GM18498 (cell line): Measurements from ENCODE around the gene NRXN3.
A peak's percentile ranks its signal among the peaks of the same experiment; 100 is the strongest.
"Not testable (repeated sequence)": the region's sequence is repeated elsewhere in the genome, so short reads cannot be mapped to it uniquely, and the experiment has no call there.

Experiments used
- ATAC-seq: cut with Tn5 transposase; IDR thresholded peaks from one replicate; pipeline ENCODE4 v1.9.1; 2021; ENCODE audit warnings: mild to moderate bottlenecking, moderate library complexity; ENCODE audit not compliant: unreplicated experiment

NRXN3 gene

DNA sequence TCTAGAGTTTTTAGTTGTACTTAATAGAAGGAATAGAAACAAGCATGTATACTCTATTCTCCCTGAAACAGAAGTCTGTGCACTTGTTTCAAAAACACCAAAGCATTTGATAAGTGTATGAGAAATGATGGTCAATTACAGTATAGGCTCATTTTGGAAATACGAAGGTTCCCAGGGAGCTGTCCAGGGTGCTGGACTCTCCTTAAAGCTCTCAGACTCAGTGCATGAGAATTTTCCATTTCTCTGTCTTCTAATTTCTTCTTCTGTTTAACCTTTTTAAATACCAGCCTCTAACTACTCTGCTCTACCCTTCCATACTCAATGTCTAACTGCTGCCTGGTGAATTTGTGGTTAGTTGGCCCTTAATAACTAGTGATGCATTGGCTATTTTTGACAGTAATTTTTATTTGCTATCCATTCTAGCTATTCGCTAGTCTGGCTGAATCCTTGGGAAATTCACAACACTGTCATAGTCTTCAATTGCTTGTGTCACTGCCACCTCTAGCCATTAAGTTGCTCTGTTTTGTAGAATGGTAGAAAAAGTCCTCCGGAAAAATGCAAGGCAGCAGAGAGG is 229.2 kb downstream of the NRXN3 start:
- no peak for ATAC-seq

DNA sequence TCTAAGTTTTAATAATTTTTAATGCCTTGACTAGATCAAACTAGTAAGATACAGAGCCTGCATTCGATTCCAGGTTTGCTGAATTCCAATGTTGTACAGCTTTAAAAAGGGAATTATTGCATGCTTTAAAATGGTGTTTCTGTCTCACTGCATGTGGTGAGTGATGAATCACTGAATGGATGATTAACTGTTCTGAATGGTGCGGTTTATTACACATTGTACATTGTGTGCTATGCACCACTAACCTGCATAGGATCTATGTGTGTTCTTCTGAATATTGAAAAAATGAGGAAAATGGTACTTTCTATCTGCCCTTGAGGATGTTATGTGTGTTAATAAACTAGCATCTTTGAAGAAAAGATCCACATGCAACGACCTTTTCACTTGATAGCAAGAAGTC is 231.7 kb downstream of the NRXN3 start:
- ATAC-seq = no peak

DNA sequence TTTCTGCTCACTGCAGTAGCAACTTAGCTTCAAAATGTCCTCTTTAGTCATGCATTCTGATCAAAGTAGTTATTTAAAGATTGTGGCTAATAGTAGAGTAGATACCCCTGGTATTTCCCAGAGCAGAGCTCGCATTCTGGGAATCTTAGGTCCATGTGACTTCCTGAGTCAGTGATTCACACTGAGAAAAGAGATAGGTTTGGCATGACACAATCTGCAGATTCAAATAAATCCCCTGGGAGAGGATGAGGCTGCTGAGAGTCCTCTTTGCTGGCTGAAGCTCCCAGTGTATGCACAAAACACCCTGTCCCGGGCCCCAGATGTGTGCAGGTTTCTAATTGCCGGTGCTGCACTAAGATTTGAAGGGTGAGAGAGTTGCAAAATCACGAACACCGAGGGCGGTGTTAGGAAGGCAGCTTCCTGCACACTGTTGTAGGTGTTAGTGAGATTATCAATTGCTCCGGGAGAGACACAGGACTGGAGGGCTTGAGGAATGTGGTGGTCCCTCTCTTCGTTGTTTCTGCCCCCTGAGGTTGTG is 233.2 kb downstream of the NRXN3 start:
- peak; percentile 70 for ATAC-seq

DNA sequence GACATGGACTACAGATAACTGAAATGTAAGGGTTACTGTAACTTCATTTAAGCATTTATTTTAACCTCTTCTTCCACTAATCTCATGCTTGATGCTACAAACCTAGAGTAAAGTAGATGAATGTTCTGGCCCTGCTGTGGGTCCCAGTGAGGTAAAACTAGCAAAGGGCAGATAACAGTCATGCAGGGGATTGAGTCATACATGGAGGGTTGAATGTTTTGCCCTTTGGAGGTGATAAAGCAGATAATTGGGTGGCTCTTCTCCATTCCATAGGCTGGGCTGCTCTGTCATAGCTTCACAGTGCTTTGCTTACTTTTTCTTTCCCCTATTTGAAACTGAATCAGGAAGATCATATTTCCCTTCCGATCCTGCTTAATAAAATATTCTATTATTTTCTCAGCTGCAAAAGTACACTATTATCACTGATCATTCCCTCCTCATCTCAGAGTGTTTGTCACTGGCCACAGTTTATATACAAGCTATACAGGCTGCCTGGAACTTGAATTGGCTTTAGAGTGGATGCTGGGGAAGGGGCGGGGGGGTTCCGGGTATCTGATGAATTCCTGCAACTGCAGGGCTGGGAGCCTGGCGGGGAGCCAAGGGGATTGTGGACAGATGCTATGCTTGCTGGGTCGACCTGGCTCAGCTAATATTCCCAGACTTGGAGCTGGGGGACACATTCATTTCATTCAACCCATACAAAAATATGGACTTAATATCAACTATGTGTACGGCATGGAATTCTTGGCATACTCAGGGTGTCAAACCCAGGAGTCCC is 235.1 kb downstream of the NRXN3 start:
- ATAC-seq = no peak

DNA sequence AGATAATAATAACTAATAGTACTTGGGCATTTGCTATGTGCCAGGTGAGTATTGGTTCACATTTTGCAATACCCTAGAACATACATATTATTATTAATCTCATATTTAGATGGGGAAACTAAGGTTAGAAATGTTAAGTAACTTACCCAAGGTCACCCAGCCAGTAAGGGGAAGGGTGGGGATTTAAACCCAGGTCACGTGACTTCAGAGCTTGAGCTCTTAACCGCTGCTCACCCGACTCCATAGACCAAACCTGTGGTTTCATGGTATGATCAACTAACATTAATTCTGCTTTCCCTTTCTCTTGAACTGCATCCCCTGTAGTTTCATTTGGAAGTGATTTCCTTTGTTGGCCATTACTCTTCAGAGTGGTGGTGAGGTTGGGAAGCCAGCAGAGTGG is 242.3 kb downstream of the NRXN3 start:
- ATAC-seq = no peak

DNA sequence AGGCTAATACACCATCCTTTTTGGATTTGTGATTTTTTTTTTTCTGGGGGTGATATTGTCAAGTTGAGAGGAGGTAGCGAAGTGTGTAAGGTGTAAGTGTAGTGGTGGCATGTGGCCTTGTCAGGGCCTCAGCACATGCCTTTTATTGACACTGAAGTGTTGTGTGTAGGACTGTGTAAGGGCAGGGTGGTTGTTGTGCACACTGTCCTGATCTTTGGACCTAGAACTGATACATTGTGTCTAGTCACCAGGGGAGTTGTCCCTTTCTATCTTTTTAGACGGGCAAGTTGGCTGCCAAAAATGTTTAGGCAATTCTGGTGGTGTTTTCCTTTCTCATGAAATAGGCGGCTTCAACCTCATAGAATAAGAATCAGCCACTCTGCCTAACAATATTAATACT is 244.0 kb downstream of the NRXN3 start:
- ATAC-seq = no peak

DNA sequence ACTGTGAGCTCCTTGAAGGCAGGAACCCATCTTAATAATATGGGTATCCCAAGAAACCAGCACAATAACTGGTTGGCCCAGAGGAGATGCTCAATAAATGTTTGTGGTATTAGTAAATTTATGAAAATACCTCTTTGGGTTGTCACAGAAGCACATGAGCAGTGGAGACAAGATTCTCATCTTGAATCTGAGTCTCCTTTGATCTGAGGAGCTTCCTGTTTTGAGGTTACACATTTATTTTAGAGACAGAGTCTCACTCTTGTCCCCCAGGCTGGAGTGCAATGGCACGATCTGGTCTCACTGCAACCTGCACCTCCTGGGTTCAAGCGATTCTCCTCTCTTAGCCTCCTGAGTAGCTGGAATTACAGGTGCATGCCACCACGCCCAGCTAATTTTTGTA is 247.4 kb downstream of the NRXN3 start:
- no peak for ATAC-seq

DNA sequence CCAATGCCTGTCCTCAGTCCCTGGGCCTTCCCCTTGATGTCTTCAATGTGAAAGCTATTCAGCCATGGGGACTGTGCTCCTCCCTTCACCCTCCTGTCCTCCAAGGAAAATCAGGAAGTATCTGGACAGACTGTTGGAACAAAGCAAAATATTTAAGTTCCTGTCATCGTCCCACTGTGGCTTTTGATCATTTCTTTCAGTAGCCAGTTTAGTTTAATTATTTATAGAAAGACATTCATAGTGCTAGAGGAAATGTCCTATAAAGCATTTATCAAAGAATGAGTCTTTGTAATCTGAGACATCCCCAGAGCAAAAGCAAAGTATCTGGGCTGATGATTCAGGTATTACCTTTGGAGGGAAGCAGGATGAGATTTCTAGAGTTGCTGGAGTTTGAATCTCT is 254.1 kb downstream of the NRXN3 start:
- ATAC-seq = no peak

DNA sequence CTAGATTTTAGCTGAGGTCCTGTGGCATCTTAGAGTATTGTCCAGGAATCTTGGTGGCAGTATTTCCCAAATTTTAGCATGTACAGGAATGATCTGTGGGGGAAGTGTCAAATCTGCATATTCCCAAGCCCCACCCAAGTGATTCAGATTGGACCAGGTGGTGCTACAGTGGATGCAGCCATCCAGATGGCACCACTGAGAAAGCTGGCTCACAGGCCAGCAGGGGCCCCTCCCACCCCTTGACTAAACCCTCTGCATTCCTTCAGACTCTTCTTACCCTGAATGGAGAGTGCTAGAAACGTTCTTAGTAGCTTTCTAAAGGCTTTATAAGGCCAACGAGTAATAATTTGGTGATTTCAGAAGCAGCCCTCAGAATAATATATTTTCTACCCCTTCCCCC is 255.2 kb downstream of the NRXN3 start:
- no peak for ATAC-seq

DNA sequence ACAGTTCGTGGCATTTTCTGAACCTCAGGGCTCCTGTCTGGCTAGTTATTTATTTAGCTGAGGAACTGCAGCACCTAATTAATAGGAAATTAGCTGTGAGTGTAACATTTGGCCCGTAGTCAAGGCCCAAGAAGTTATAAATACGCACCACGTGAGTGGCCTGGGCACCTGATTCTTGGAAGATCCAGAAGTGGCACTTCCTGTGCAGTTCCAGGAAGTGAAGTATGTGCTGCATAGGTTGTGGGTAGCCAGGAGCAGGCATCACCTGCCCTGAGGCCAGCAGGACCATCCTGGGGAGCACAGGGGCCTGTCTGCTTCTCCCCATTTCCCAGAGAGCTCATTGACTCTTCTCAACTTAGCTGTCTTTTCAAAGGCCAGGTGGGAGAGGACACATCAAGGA is 255.6 kb downstream of the NRXN3 start:
- ATAC-seq = no peak

DNA sequence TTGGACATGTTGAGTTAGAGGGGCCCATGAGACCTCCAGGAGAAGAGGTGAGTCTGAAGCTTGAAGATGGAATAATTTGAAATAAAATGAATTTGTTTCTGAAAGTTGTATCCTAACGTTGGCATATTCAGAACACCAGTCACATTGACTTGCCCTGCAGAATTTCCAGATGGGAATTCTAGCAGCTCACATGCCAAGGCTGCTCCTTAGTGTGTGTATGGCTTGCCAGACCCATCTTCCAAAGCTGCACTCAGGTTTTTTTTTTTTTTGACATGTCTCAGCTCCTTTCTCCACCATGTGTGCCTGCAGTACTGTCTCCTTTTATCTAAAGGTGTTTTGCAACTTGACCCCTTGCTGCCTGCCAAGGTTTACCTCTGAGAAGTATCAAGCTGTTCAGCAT is 261.9 kb downstream of the NRXN3 start:
- ATAC-seq = no peak

DNA sequence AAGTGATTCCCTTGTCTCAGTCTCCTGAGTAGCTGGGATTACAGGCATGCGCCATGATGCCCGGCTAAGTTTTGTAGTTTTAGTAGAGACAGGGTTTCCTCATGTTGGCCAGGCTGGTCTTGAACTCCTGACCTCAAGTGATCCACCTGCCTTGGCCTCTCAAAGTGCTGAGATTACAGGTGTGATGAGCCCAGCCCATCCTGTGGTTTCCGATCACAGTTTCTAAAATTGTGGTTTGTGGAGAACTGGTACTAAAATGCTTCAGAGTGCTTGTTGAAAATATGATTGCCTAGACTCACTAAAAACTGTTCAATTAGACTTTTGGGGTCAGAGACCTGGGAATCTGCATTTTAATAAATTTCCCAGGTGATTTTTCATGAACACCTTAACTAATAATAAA is 267.3 kb downstream of the NRXN3 start:
- not testable (repeated sequence) for ATAC-seq

DNA sequence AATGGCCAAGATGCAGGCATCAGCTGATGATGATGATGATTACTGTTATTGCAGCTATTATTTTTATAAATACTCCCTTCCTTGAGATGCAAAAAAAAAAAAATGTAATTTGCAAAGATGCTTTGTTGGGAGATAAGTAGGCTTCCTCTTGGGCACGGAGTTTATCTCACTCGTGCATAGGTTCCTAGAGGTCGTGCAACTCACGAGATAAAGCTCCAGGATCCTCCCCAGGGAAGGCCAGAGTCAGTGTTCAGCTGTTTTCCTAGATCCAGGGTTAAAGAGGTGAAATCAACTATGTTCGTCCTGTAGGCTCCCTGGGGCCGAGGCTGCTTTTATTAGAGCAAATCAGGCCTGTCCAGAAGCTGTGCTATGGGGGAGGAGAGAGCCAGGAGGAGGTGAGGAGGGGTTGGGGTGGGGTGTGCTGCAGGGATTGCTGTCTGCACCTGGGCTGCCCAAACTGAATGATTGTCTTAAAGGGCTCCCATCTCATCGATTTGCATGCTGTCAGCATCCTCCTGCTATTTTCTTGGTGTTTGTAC is 270.3 kb downstream of the NRXN3 start:
- no peak for ATAC-seq

DNA sequence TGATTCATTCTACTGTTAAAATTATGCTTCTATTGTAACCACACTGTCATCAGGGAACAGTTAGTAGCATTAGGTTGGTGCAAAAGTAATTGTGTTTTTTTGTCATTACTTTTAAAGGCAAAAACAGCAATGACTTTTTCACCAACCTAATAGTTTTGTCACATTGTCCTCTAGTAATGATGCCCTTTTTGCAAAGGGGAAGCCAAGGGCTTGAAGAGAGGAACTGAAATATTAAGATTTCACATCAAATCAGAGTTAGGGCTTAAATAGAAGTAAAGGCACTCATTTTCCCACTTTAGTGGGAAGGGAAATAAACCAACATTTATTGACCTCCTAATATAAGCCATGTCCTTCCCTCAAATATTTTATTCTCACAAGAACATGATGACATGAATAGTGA is 273.7 kb downstream of the NRXN3 start:
- no peak for ATAC-seq

DNA sequence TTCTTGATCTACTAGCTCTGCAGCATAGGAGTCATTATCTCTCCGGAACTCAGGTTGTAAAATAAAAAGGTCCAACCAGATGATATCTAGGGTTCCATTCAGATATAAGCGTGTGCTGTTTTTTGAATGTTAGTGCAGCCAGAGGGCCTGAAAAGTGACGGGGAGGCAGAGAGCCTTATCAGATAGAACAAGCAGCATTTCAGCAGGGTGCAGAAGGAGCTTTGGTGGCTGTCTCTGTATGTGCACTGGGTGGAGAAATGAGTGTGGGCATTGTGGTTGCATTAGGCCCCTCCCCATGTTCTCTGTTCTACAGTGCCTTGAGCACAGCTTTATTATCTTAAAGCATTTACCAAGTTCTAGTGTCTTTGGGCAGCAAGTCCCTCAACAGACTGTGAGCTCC is 275.1 kb downstream of the NRXN3 start:
- ATAC-seq = no peak

DNA sequence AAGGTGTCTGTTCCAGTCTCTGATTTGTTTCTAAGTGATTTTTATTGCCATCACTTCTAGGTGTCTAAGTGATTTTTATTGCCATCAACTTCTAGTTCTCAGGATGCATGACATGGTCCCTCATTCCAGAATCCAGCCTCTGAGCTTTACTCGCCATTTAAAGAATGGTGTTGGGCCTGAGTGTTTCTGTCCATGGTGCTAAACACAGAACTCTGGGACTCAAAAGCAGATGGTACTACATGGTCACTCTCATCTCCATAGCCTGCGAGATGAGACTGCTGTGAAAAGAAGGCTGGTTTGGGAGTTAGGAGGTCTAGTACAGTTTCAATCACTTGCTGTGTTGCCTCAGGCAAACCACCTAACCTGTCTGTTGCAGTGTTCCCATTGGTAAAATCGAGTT is 276.6 kb downstream of the NRXN3 start:
- ATAC-seq = no peak

DNA sequence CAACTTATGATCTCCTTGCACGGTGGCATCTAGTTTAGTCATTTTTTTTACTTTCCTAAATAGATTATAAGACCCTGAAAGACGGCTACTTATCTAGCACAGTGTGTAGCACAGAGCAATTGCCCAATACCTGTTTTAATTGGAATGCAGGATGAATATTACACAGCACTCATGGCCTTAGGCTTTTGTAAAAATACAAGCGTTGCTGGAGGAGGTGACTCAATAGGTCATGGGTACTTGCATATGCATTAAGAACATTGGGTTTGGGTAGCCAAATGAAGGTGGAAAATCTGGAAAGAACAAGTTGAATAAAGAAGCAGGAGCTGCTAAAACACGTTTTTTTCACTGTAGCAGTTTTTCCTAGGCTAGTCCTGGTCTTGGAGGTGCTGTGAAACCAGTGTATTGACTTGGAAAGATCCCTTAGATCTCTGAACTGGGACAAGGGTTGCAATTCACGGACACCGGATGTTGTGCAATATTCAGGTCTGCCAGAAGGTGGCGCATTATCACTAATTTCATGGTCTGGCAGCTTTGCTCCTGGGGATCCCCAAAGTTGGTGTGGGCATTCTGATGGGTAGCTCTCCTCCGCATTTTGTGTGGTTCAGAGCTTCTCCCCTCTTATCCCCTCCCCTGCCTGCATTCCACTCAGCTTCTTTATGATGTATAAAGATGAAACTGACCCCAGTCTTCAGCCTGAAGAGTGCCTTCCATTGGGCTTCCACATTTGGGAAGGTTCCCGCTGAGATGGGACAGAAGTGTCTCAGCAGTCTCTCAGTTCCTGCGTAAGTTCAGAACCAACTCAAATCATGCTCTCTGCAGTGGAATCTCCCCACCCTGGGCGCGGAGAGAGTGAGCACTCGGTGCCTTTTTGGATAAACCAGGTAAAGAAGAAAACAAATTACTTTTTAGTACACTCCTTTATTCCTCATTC is 278.3 kb downstream of the NRXN3 start:
- peak; percentile 69 for ATAC-seq

DNA sequence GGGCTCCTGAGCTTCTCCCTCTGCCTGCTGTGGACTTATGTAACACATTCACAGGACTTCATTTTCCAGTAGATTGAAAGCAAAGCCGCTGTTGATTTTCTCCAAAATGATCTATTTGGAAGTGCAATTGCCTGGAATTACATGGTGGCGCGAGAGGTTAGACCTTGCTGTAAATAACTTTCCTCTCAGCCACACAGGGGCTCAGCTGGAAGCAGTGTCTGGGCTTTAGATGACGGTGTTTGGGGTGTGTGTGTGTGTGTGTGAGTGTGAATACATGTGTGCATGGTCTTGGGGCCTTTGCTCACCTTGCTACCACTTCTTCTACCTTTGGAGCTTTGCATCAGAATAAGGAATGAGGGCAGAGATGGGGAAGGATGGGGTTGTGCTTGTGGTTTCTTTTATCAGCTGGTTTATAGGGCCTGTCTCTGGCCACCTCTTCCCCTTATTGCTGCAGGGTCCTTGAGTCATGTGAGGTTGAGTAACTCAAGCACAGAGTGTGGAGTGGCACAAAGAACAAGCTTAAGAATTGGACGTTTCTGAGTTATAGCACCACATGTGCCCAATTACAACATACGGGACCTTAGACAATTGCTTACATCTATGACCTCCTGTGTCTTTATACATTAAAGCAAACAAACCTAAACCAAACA is 280.6 kb downstream of the NRXN3 start:
- no peak for ATAC-seq

DNA sequence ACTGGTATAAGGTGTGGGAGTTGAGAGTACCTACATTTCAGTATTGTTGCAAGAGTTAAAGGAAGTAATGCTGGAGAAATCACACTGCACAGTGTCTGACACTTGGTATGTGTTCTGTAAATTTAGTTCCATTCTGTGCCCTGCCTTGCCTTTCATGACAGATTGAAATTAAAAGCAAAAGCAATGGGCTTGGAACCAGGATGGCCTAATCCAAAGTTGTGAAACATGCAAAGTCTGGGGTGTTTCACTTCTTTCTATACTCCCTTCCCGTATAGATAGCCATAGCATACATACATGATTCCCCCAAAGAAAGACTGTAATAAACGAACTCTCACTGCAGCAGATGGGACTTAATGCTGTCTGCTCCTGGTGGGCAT is 281.1 kb downstream of the NRXN3 start:
- no peak for ATAC-seq

DNA sequence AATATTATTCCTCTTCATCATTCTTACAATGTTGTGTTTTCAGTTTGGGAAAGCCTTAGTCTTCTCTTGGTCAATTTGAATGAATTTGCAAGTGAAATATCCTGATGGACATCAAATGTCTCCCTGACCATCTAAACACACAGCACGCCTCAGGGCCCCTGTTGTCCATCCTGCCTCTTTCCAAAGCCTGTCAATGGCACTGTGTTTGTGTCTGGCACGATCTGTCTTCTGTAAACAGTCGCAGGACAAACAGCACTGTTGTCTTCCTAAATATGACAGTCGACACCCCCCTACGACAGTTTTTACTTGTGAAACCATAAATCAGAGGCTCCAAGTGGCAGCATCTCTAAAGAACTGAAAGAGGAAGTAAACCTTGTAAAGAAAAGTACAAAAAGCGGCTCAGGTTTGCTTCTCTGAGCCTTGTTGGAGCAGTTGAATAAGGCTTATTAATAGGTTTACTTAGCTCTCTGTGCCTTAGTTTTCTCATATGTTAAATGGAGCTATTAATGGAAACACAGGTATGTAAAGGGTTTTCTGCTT is 285.8 kb downstream of the NRXN3 start:
- ATAC-seq = no peak

DNA sequence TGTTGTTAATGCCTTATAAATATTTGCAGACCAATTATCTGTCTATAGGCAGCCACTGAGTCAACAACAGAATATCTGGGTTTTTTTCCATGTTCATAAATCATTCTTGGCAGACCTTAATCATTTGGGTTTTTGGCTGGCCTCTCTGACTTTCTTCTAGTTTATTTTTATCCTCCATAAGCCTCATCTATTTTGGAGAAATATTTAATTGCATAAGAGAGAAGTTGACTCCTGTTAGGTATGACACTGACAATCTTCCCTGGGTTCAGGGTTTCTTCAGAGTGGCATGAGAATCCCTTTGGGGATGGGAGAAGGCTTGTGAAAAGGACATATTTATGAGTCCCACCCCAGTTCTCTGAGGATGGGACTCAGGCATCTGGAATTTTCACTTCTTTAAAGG is 299.8 kb downstream of the NRXN3 start:
- ATAC-seq = no peak
